NAMALWA (cell line): ENCODE measurements around the gene CD44.
A peak's percentile ranks its signal among the peaks of the same experiment; 100 is the strongest.

Source experiments
- DNase-seq: peaks from one replicate; pipeline ENCODE4 v3.0.0-alpha.2; 2015; ENCODE audit warnings: low spot score

Gene CD44

DNA sequence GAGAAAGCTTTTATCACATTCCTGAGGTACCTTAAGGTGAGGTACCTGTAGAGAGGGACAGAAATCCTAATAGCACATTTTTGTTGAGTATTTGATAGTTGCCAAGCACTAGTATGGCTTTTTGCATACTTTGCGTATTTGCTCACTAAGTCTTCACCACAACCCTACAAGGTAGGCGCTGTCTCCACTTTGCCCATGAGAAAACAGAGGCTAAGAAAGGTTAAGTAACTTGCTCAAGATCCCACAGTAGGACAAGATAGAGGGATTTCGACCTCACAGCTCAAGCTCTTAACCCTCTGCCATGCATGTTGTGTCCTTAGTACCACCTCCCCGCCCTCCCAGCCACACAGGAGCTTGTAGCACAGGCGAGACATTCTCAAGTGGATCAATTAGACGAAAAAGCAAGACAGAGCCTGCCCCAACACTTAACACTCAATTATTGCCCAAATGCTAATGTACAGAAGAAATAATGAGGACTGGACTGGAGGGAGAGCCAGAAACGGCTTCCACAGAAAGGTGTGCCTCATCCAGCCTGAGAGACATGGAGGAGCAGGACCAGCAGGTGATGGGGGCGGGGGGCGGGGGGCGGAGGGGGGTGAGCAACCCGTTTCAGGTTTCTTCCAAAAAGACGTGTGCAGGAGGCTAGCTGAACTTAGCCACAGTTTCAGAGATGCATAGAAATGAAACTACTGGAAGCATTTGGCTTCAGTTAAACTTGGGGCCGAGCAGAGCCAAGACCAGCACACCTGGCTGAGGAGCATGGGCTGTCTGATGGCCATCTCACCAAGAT, 26.7 kb upstream of the CD44 start:
- DNase-seq = no peak

DNA sequence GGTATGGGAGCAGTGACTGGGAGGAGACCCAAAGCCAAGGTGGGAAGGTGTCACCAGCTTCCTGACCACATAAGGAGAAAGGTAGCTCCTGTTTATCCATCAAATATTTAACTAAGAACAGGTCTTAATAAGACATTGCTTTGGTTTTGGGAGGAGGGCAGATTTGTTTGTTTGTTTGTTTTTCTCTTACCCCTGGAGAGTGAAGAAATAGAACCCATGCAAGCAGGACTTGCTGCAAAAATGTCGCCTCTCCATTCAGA, 26.2 kb upstream of the CD44 start:
- DNase-seq = no peak

DNA sequence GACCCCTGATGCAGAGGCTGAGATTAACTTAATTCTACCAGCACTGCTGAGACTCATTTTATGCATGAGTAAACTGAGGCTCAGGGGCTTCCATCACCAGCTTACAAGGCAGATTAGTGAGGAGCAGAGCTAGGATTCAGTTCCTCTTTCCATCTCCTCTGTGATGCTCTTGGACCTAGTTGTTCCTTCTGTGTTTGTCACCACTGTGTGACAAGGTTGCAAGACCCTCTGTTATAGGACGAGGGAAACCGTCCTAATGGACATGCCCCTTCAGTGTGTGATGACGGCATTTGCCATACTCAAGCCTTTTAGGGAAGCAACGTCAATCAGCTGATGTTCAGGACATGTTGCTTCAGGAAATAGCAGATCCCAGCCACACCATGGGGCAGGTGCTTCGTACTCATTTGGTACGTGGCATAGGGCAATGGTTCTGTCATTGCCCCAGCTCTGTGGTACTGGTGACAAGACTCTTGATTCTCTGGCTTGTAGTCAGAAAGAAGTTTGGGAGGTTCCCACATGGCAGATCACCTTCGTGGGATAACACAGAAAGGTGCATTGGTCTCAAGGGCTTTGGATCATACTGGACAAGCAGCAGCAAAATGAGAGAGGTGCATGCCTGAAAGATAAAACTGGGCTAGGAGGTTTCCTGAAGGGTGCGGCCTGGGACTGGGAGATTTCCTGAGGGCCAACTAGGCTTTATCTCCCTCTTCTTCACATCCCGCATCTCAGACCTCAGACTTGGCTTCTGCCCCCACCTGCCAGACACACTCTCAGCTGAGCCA, 23.9 kb upstream of the CD44 start:
- DNase-seq = peak; percentile 6

GRCh38 chr11:35115688-35116030, 23.3 kb upstream of the CD44 start:
- DNase-seq = no peak

GRCh38 chr11:35116245-35116644, 22.7 kb upstream of the CD44 start:
- no peak for DNase-seq

DNA sequence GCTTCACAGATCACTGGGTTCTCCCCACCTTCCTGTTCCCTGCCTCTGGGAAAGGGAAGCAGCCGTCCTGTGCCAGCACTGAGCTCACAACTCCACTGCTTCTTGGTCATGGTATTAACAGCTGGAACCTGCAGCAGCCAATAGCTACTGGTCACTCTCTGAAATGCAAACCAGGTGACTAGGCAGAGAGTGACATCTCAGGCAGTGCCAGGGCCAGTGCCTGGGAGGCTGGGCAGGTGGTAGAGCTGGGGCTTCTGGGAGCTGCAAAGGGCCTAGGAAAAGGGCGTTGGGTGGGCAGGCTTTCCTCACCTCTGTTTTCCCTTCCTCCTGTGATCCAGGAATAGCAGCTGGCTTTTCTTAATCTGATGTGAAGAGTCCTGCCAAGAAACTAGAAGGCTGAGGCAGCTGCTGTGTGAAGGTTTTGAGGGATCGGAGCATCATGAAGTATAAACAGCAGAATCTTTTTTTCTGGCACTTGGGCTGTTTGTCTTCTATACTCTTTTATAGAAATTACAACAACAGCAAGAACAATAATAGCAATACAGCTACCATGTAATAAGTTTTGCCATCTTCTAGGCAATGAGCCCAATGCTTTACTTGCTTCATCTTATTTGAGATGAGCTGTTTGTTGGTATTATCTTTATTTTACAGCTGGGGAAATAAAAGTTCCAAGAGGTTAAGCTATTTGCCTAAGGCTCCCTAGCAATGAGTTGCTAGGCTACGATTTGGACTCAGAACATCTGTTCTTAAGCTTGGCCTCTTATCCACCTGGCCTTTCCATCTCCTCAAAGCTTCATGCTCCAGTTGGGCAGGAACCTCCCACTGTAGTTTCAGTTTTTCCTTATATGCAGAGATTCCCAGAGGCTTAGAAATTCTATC, 22.0 kb upstream of the CD44 start:
- DNase-seq = no peak

DNA sequence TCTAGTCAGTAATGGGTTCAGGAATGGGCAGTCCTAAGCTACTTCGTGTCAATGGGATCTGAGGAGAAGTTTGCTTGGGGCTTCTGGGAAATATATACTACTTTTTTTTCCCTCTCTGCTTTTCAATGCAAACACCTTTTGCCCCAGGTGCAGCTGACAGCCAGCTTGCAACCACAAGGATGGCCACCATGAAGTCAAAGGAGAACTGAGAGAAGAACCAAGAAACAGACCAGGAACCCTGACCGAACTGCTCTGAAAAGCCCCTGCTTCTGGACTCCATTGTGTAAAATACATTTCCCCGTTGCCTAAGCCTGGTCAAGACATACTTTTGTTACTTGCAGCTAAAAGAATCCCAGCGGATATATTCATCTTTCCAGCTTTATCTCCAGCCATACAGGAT, 20.1 kb upstream of the CD44 start:
- DNase-seq = no peak

DNA sequence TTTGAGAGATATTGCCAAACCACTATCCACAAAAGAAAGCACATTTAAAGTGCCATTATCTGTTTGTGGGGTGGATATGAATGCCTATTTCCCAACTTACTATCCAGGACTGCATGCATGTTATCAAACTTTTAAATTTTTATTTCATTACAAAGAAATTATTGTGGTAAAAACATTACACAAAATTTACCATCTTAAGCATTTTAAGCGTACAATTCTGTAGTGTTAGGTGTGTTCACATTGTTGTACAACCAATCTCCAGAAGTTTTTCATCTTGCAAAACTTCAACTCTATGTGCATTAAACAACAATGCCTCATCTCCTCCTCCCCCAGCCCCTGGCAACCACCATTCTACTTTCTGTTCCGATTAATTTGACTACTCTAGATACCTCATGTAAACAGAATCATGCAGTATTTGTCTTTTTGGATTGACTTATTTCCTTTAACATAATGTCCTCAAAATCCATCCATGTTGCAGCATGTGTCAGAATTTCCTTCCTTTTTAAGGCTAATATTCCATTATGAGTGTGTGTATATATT, 17.6 kb upstream of the CD44 start:
- no peak for DNase-seq

GRCh38 chr11:35122308-35122707, 16.7 kb upstream of the CD44 start:
- no peak for DNase-seq

DNA sequence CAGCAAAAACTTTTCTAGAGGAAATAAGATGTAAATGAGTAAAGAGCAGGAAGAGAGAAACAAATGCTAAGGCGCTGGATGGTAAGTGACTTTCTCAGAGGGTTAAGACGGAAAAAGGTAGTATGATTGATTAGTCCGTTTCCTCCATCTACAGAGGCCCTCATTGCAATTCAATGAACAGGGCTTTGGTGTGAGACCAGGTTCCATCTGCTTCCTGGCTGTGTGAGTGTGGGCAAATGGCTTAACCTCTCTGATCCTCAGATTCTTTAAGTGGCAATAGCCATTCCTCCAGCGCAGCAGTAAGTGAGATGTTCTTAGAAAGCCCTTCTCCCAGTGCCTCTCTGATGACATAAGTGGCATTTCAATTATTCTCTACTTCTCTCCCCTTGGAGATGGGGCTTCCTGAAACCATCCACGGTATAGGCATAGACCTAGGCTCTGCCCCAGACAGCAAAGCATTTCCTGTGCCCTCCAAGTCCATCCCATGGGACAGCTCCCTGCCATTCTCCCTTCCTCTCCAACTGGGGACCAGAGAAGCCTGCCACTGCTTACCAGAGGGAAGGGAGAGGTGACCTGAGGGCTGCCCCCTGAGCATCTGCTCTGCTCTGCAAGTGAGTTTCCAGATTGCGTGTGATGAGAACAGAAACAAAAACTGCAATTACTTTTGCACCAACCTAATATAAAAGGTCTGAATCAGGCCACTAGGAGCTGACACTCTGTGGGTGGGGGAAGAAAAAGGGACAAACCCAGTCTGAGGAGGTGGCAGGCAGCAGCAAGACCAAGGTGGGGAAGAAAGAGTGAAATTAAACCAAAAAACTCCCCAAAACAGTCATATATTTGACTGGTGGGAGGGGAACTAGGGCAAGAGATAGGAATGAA, 12.7 kb upstream of the CD44 start:
- no peak for DNase-seq

- no peak for DNase-seq
These were observed 11.9 kb upstream of the CD44 start for GRCh38 chr11:35126879-35127581.

- DNase-seq = no peak
These were observed 11.4 kb upstream of the CD44 start for GRCh38 chr11:35127619-35128018.

GRCh38 chr11:35131094-35131493, 7.9 kb upstream of the CD44 start:
- no peak for DNase-seq

DNA sequence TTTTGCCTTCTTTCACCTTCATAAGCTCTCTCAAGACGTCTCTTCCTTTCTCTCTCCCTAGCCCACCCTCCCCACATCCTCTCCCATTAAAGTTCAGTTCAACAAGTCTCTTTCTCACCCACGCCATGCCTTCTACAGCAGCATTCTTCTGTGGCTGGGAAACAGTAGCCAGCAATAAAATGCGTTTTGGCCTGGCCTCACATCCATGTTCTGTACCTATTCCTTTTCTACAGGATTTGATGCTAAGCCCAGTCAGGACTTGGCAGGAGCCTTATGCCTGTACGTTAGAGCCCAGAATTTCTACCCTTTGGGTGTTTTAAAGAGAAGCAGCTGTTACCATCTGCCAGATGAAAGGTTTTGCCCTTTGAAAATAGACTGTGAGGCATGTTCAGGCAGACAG, 7.1 kb upstream of the CD44 start:
- no peak for DNase-seq

- no peak for DNase-seq
These were observed 5.3 kb upstream of the CD44 start for GRCh38 chr11:35133656-35134055.

- DNase-seq = no peak
These were observed 4.4 kb upstream of the CD44 start for GRCh38 chr11:35134403-35135148.

DNA sequence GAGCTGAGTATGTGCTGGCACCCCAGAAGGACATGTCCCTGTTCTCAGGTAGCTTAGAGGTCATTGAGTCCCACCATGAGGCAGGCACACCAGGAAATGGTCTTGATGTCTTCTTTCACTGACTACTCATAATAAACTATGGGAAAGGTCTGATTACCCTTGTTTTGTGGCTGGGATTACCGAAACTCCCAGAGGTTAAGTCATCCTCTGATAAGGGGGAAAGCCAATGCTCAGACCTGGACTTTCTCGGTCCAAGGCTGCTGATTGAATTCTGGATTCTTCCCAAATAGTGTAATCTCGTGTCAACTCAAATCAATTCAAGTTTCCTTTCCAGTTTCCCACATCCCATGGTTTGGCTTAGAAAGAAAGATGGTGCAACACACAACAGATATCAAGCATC, 3.7 kb upstream of the CD44 start:
- DNase-seq = no peak

DNA sequence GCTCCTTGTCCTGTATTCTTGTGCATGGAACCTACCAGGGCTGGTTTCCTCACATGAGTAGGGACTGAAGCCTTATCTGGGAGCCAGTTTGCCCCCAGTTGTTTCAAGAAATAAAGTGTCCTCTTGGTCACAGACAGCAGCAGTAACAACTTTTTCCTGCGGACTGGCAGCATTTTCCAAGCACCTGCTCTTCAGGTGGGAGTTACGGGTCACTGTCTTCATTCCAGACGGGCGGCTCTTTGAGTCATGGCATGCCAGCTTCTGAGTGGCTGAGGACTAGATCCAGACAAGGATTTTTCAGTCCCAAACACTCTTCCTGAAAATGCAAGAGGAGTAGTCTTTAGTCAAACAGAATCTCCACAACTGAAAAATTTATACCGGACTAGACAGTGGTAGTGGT, 2.7 kb upstream of the CD44 start:
- no peak for DNase-seq

GRCh38 chr11:35138058-35138457, 913 bp upstream of the CD44 start:
- no peak for DNase-seq

- DNase-seq = no peak
These were observed 397 bp upstream of the CD44 start for GRCh38 chr11:35138606-35138942.
